Measurements from ENCODE around the gene RGS5.

Gene RGS5

GRCh38 chr1:163124812-163125211 lies 77.9 kb downstream of the RGS5 start:
- H2AFZ ChIP-seq (ENCODE audit: low read depth, low read length) = no peak overlapping the region
- H4K8ac ChIP-seq (ENCODE audit: low read length) = no peak overlapping the region
- H3K79me1 ChIP-seq (replicated peaks; ENCODE audit: low read length, poor library complexity, severe bottlenecking) = no peaks in the 10 kb centered on the region

GRCh38 chr1:163120372-163120771 lies 82.3 kb downstream of the RGS5 start:
- H3K9ac ChIP-seq (ENCODE audit: low read length) = no peak overlapping the region
- DNase-seq = no peak
- no peak overlapping the region for H2AK5ac ChIP-seq (ENCODE audit: low read length, severe bottlenecking)
- H2BK12ac ChIP-seq (ENCODE audit: low read length in 2 of 2) = no peak overlapping the region
- 0% methylated on average over 1 of the region's 1 CpG for WGBS
- H3K79me1 ChIP-seq (replicated peaks; ENCODE audit: low read length, poor library complexity, severe bottlenecking) = no peaks in the 10 kb centered on the region
- no peaks in the 10 kb centered on the region for H3K36me3 ChIP-seq (ENCODE audit: control insufficient read depth in 1 of 2, insufficient read depth in 2 of 2, low read depth in 1 of 2, low read length in 2 of 2)
- no peaks in the 10 kb centered on the region for H3K27me3 ChIP-seq (ENCODE audit: control insufficient read depth in 1 of 2, insufficient read depth in 1 of 2, low read length in 2 of 2)
- no peak overlapping the region for H2BK15ac ChIP-seq (ENCODE audit: low read depth, poor library complexity, severe bottlenecking)
- no peak overlapping the region for H3K27ac ChIP-seq (ENCODE audit: low read length, poor library complexity, severe bottlenecking)
- no peak overlapping the region for H2BK120ac ChIP-seq (ENCODE audit: low read depth, low read length)
- no peak overlapping the region for H3K4me2 ChIP-seq (ENCODE audit: low read length, poor library complexity, severe bottlenecking)
- H3K4me3 ChIP-seq (ENCODE audit: insufficient read depth in 1 of 2, low read depth in 1 of 2, low read length in 2 of 2) = no peak overlapping the region
- H3K18ac ChIP-seq (ENCODE audit: low read depth in 1 of 2, low read length in 2 of 2) = no peak overlapping the region
- H4K8ac ChIP-seq (ENCODE audit: low read length) = no peak overlapping the region
- H3K4me1 ChIP-seq (ENCODE audit: control insufficient read depth, insufficient read depth, low read depth, low read length) = no peaks in the 10 kb centered on the region
- no peak overlapping the region for H2AFZ ChIP-seq (ENCODE audit: low read depth, low read length)
- H4K91ac ChIP-seq (ENCODE audit: low read length) = no peak overlapping the region
- no peak overlapping the region for H2BK5ac ChIP-seq (ENCODE audit: low read depth, low read length, poor library complexity, severe bottlenecking)
- no peaks in the 10 kb centered on the region for H3K9me3 ChIP-seq (ENCODE audit: control insufficient read depth, low read length)
- no peak overlapping the region for H3K14ac ChIP-seq (ENCODE audit: low read length in 2 of 2)
- no peak overlapping the region for H3K23ac ChIP-seq (ENCODE audit: low read length in 2 of 2)
- no peak overlapping the region for H3K4ac ChIP-seq (ENCODE audit: low read depth in 1 of 2, low read length in 2 of 2)

More at GRCh38 chr1:163124812-163125211, 77.9 kb downstream of the RGS5 start:
- no peak overlapping the region for H2BK120ac ChIP-seq (ENCODE audit: low read depth, low read length)
- H2BK15ac ChIP-seq (ENCODE audit: low read depth, poor library complexity, severe bottlenecking) = no peak overlapping the region
- no peak overlapping the region for H3K9ac ChIP-seq (ENCODE audit: low read length)
- no peak overlapping the region for H3K27ac ChIP-seq (ENCODE audit: low read length, poor library complexity, severe bottlenecking)
- no peak overlapping the region for H3K14ac ChIP-seq (ENCODE audit: low read length in 2 of 2)
- H4K91ac ChIP-seq (ENCODE audit: low read length) = no peak overlapping the region
- H3K23ac ChIP-seq (ENCODE audit: low read length in 2 of 2) = no peak overlapping the region
- H2AK5ac ChIP-seq (ENCODE audit: low read length, severe bottlenecking) = no peak overlapping the region
- H3K4ac ChIP-seq (ENCODE audit: low read depth in 1 of 2, low read length in 2 of 2) = no peak overlapping the region
- H3K27me3 ChIP-seq (ENCODE audit: control insufficient read depth in 1 of 2, insufficient read depth in 1 of 2, low read length in 2 of 2) = no peaks in the 10 kb centered on the region
- WGBS = 79% methylated on average over 4 of the region's 4 CpGs
- H3K9me3 ChIP-seq (ENCODE audit: control insufficient read depth, low read length) = no peaks in the 10 kb centered on the region
- no peak overlapping the region for H2BK5ac ChIP-seq (ENCODE audit: low read depth, low read length, poor library complexity, severe bottlenecking)
- H3K4me2 ChIP-seq (ENCODE audit: low read length, poor library complexity, severe bottlenecking) = no peak overlapping the region
- no peak overlapping the region for H3K18ac ChIP-seq (ENCODE audit: low read depth in 1 of 2, low read length in 2 of 2)
- no peak for DNase-seq
- H3K4me3 ChIP-seq (ENCODE audit: insufficient read depth in 1 of 2, low read depth in 1 of 2, low read length in 2 of 2) = no peak overlapping the region
- H3K4me1 ChIP-seq (ENCODE audit: control insufficient read depth, insufficient read depth, low read depth, low read length) = no peaks in the 10 kb centered on the region
- no peak overlapping the region for H2BK12ac ChIP-seq (ENCODE audit: low read length in 2 of 2)
- H3K36me3 ChIP-seq (ENCODE audit: control insufficient read depth in 1 of 2, insufficient read depth in 2 of 2, low read depth in 1 of 2, low read length in 2 of 2) = no peaks in the 10 kb centered on the region

DNA sequence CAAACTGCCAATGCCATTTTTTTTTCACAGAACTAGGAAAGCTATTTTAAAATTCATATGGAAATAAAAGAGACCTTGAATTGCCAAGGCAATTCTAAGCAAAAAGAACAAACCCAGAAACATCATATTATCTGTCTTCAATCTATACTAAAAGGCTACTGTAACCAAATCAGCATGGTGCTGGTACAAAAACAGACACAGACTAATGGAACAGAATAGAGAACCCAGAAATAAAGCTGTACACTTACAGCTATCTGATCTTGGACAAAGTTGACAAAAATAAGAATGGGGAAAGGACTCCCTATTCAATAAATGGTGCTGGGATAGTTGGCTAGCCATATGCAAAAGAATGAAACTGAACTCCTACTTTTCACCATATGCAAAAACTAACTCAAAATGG lies 83.0 kb downstream of the RGS5 start:
- Histone ChIP-seq H3K4me2 (ENCODE audit: low read length, poor library complexity, severe bottlenecking) (no peak overlapping the region), H2AK5ac (ENCODE audit: low read length, severe bottlenecking) (no peak overlapping the region), H4K91ac (ENCODE audit: low read length) (no peak overlapping the region), H3K4me1 (ENCODE audit: control insufficient read depth, insufficient read depth, low read depth, low read length) (no peaks in the 10 kb centered on the region), H3K18ac (ENCODE audit: low read depth in 1 of 2, low read length in 2 of 2) (no peak overlapping the region), H3K79me1 (replicated peaks; ENCODE audit: low read length, poor library complexity, severe bottlenecking) (no peaks in the 10 kb centered on the region), H2BK15ac (ENCODE audit: low read depth, poor library complexity, severe bottlenecking) (no peak overlapping the region), H3K27me3 (ENCODE audit: control insufficient read depth in 1 of 2, insufficient read depth in 1 of 2, low read length in 2 of 2) (no peaks in the 10 kb centered on the region), H2BK5ac (ENCODE audit: low read depth, low read length, poor library complexity, severe bottlenecking) (no peak overlapping the region), H2BK120ac (ENCODE audit: low read depth, low read length) (no peak overlapping the region), H3K23ac (ENCODE audit: low read length in 2 of 2) (no peak overlapping the region), H3K4ac (ENCODE audit: low read depth in 1 of 2, low read length in 2 of 2) (no peak overlapping the region), H3K14ac (ENCODE audit: low read length in 2 of 2) (no peak overlapping the region), H3K4me3 (ENCODE audit: insufficient read depth in 1 of 2, low read depth in 1 of 2, low read length in 2 of 2) (no peak overlapping the region), H4K8ac (ENCODE audit: low read length) (no peak overlapping the region), H3K9me3 (ENCODE audit: control insufficient read depth, low read length) (no peaks in the 10 kb centered on the region), H2AFZ (ENCODE audit: low read depth, low read length) (no peak overlapping the region), H2BK12ac (ENCODE audit: low read length in 2 of 2) (no peak overlapping the region), H3K9ac (ENCODE audit: low read length) (no peak overlapping the region), H3K27ac (ENCODE audit: low read length, poor library complexity, severe bottlenecking) (no peak overlapping the region), H3K36me3 (ENCODE audit: control insufficient read depth in 1 of 2, insufficient read depth in 2 of 2, low read depth in 1 of 2, low read length in 2 of 2) (no peaks in the 10 kb centered on the region)
- no peak for DNase-seq

DNA sequence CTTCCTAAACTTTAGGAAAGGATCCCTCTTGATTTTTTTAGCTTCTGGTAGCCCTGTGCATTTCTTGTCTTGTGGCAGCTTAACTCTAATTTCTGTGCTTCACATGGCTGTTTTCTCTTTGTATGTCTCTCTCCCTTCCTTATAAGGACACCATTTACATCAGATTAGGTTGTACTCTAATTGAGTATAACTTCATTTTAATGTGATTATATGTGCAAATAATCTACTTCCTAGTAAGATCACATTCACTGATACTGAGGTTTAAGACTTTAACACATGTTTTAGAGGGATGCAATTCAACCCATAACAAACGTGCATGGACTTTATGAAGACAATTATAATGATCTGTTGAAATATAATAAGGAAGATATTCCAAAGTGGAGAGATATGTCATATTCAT lies 86.8 kb downstream of the RGS5 start:
- Histone ChIP-seq H3K18ac (ENCODE audit: low read depth in 1 of 2, low read length in 2 of 2) (no peak overlapping the region), H2BK5ac (ENCODE audit: low read depth, low read length, poor library complexity, severe bottlenecking) (no peak overlapping the region), H2BK12ac (ENCODE audit: low read length in 2 of 2) (no peak overlapping the region), H2BK15ac (ENCODE audit: low read depth, poor library complexity, severe bottlenecking) (no peak overlapping the region), H3K4ac (ENCODE audit: low read depth in 1 of 2, low read length in 2 of 2) (no peak overlapping the region), H2BK120ac (ENCODE audit: low read depth, low read length) (no peak overlapping the region), H3K14ac (ENCODE audit: low read length in 2 of 2) (no peak overlapping the region), H3K9me3 (ENCODE audit: control insufficient read depth, low read length) (no peaks in the 10 kb centered on the region), H3K4me3 (ENCODE audit: insufficient read depth in 1 of 2, low read depth in 1 of 2, low read length in 2 of 2) (no peak overlapping the region), H3K27me3 (ENCODE audit: control insufficient read depth in 1 of 2, insufficient read depth in 1 of 2, low read length in 2 of 2) (no peaks in the 10 kb centered on the region), H3K79me1 (replicated peaks; ENCODE audit: low read length, poor library complexity, severe bottlenecking) (no peaks in the 10 kb centered on the region), H3K4me2 (ENCODE audit: low read length, poor library complexity, severe bottlenecking) (no peak overlapping the region), H4K8ac (ENCODE audit: low read length) (no peak overlapping the region), H3K27ac (ENCODE audit: low read length, poor library complexity, severe bottlenecking) (no peak overlapping the region), H4K91ac (ENCODE audit: low read length) (no peak overlapping the region), H3K36me3 (ENCODE audit: control insufficient read depth in 1 of 2, insufficient read depth in 2 of 2, low read depth in 1 of 2, low read length in 2 of 2) (no peaks in the 10 kb centered on the region), H3K23ac (ENCODE audit: low read length in 2 of 2) (no peak overlapping the region), H3K9ac (ENCODE audit: low read length) (no peak overlapping the region), H2AK5ac (ENCODE audit: low read length, severe bottlenecking) (no peak overlapping the region), H2AFZ (ENCODE audit: low read depth, low read length) (no peak overlapping the region), H3K4me1 (ENCODE audit: control insufficient read depth, insufficient read depth, low read depth, low read length) (no peaks in the 10 kb centered on the region)
- WGBS = no CpG with 5 or more reads among the region's 1 CpG
- no peak for DNase-seq

Data from mesenchymal stem cell (in vitro differentiated cells and primary cell).